Measurements from ENCODE around the gene DHRS7.

The DHRS7 gene

GRCh38 chr14:60184905-60185555, 19.8 kb upstream of the DHRS7 start:
- no peak for DNase-seq (ENCODE audit: low read depth)

- DNase-seq (ENCODE audit: low read depth) = no peak
These were observed 19.1 kb upstream of the DHRS7 start for GRCh38 chr14:60184146-60184904.

GRCh38 chr14:60183741-60184140, 18.5 kb upstream of the DHRS7 start:
- DNase-seq (ENCODE audit: low read depth) = no peak

GRCh38 chr14:60183138-60183537, 17.9 kb upstream of the DHRS7 start:
- DNase-seq (ENCODE audit: low read depth) = no peak

GRCh38 chr14:60179431-60179869, 14.3 kb upstream of the DHRS7 start:
- no peak for DNase-seq (ENCODE audit: low read depth)

- DNase-seq (ENCODE audit: low read depth) = no peak
These were observed 13.6 kb upstream of the DHRS7 start for GRCh38 chr14:60178820-60179219.

GRCh38 chr14:60178164-60178563, 13.0 kb upstream of the DHRS7 start:
- DNase-seq (ENCODE audit: low read depth) = no peak

GRCh38 chr14:60175255-60175902, 10.2 kb upstream of the DHRS7 start:
- DNase-seq (ENCODE audit: low read depth) = no peak

- DNase-seq (ENCODE audit: low read depth) = no peak
These were observed 9.4 kb upstream of the DHRS7 start for GRCh38 chr14:60174352-60175254.

- DNase-seq (ENCODE audit: low read depth) = no peak
These were observed 6.5 kb upstream of the DHRS7 start for GRCh38 chr14:60171690-60172089.

GRCh38 chr14:60170948-60171347, 5.8 kb upstream of the DHRS7 start:
- no peak for DNase-seq (ENCODE audit: low read depth)

- no peak for DNase-seq (ENCODE audit: low read depth)
These were observed 4.5 kb upstream of the DHRS7 start for GRCh38 chr14:60169722-60170121.

- DNase-seq (ENCODE audit: low read depth) = no peak
These were observed 944 bp upstream of the DHRS7 start for GRCh38 chr14:60166142-60166541.

- no peak for DNase-seq (ENCODE audit: low read depth)
These were observed 314 bp upstream of the DHRS7 start for GRCh38 chr14:60165547-60165876.

GRCh38 chr14:60164404-60164711, 840 bp downstream of the DHRS7 start:
- DNase-seq (ENCODE audit: low read depth) = no peak

- DNase-seq (ENCODE audit: low read depth) = no peak
These were observed 1.5 kb downstream of the DHRS7 start for GRCh38 chr14:60163693-60164092.

- no peak for DNase-seq (ENCODE audit: low read depth)
These were observed 3.7 kb downstream of the DHRS7 start for GRCh38 chr14:60161196-60162107.

GRCh38 chr14:60160422-60160821, 4.8 kb downstream of the DHRS7 start:
- no peak for DNase-seq (ENCODE audit: low read depth)

GRCh38 chr14:60154671-60155070, 10.5 kb downstream of the DHRS7 start:
- no peak for DNase-seq (ENCODE audit: low read depth)

- DNase-seq (ENCODE audit: low read depth) = no peak
These were observed 11.2 kb downstream of the DHRS7 start for GRCh38 chr14:60153991-60154390.

- DNase-seq (ENCODE audit: low read depth) = peak; percentile 87
These were observed 13.5 kb downstream of the DHRS7 start for GRCh38 chr14:60151715-60152114.

Data from GM04504 (cell line).